HG03196 (cell line): ENCODE data around the gene GRIK3.
"Not testable (repeated sequence)": the region's sequence is repeated elsewhere in the genome, so short reads cannot be mapped to it uniquely, and the experiment has no call there.

Source experiments
- ATAC-seq: cut with Tn5 transposase; IDR thresholded peaks from one replicate; pipeline ENCODE4 v1.9.1; 2021; ENCODE audit not compliant: unreplicated experiment

Gene GRIK3

DNA sequence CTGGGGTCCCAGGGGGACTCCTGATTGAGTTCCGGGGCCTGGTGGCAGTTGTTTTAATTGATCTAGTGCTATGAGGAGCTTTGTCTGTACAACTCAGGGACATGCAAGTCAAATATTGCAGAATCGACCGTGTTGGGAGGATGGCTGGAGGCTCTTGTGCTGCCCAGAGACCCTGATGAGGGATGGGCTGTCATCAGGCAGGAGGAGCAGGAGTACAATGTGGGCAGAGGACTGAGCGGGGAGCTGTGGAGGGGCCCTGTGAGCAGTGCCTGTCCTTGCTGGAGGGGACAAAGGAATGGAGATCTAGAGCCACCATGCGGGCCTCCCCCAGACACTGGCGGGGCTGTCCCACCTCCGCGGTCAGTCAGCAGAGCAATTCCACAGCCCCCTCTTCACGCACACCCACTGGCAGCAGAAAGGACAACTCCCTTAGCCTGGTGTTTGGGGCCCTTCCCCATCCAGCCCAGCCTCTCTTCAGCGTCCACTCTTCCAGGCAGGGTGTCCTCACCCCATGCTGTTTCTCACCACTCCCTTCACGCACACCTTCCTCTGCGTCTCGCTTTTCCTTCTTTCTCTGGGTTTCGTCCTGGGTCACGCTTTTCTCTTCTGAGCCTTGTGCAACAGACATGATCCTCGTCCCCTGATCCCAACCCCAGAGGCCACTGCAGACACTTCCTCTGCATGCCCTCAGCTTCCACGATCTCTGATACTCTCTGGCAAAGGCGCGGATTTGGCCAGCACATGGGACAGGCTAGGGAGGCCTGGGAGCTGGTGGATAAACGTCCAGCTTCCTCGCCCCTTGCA lies 122.6 kb downstream of the GRIK3 start:
- ATAC-seq = no peak

DNA sequence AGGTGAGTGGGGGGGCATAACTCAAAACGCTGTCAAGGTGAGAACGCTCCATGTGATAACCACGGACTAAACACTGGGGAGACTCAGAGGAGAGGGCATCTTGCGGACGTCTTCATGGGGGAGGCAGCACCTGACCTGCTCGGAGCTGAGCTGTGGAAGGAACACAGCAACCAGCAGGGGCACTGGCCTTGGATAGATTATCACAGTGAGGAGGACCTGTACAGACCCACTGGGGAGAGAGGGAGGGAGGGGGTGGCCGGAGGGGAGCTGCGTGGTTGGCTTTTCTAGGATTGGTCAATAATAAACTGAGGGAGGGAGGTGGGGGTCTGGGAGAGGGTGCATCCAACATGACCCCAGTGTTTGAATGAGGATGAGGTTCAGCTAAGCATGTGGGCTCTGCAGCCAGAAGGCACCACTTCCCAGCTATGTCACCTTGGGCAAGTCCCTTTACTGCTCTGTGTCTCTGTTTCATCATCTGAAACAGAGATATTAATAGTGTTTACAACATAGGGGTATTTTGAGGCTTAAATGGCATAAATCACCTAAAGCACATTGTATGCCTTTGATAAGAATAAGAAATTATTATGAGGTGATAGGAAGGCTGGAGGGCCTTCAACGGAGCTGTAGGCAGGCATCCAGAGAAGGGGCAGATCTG lies 123.3 kb downstream of the GRIK3 start:
- ATAC-seq = no peak

DNA sequence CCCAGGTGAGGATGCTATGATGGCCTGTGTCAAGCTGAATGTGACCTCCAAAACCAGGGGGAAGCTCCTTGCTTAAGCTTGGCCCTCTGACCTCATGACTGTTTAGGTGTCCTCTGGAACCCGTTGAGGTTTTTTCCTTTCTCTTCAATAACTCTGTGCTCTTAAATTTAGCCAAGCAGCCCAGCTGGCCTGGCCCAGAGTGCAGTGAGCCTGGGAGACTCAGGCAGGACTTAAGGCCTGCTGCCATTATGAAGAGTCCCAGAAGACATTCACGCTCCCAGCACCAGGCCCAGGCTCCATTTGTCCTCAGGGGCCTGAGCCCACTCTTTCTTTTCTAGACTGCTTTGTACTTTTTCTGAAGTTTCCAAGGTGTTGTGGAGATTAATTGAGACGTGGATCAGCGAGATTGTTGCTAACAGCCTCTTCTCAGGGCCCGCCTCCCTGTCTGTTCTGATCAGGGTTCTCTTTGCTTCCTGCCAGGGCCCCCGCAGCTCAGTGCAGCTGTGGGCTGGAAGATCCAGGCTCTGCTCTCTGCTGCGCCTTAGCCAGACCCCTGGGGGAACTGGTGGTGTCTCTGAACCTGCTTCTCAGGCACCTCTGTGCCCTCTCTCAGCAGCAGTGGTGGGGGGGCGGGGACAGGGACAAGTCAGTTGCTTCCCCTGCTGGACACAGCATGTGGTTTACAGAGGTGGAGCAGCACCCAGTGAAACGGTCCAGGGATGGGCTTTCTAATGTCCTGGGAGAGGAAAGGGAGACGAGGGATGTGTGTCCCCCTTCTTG lies 124.2 kb downstream of the GRIK3 start:
- no peak for ATAC-seq

- not testable (repeated sequence) for ATAC-seq
Measured at GRCh38 chr1:36909359-36909758, 125.0 kb downstream of the GRIK3 start.

GRCh38 chr1:36908096-36908495 lies 126.2 kb downstream of the GRIK3 start:
- ATAC-seq = no peak

DNA sequence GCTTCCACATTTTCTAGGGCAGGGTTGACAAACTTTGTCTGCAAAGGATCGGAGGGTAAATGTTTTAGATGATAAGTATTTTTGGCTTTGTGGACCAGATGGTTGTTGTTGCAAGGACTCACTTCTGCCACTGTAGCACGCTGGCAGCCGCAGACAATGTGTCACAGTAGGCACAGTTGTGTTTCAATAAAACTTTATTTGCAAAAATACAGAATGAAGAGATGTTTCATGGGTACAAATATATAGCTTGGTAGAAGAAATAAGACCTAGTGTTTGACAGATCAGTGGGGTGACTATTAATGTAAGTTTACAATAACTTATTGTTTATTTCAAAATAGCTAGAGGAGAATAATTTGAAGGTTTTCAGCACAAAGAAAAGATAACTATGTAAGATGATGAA lies 127.8 kb downstream of the GRIK3 start:
- ATAC-seq = no peak

DNA sequence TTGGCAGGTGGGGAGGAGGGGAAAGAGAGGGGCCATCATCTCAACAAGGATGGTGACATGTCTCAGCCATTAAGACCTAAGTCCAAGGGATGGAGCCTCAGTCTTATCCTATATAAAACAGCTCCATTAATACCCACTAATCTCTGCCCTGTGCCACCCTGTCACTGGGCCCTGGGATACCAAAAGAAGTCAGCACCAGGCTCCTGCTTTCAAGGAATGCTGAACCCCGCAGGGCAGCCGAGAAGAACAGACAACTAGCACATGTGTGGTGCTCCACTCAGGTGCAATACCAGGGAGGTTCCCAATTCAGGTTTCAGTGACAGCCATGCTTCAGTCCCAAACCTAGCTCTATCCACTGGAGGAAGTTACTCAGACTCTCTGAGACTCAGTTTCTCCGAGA lies 128.4 kb downstream of the GRIK3 start:
- ATAC-seq = no peak

GRCh38 chr1:36900128-36900527 lies 134.2 kb downstream of the GRIK3 start:
- no peak for ATAC-seq

DNA sequence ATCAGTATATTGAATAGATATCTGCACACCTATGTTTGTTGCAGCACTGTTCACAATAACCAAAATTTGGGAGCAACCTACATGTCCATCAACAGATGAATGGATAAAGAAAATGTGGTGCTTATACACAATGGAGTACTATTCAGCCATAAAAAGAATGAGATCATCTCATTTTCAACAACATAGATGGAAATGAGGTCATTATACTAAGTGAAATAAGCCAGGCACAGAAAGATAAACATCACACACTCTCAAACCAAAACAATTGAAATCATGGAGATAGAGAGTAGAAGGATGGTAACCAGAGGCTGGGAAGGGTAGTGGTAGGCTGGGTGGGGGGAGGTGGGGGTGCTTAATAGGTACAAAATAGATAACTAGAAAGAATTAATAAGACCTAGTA lies 136.5 kb downstream of the GRIK3 start:
- ATAC-seq = not testable (repeated sequence)

DNA sequence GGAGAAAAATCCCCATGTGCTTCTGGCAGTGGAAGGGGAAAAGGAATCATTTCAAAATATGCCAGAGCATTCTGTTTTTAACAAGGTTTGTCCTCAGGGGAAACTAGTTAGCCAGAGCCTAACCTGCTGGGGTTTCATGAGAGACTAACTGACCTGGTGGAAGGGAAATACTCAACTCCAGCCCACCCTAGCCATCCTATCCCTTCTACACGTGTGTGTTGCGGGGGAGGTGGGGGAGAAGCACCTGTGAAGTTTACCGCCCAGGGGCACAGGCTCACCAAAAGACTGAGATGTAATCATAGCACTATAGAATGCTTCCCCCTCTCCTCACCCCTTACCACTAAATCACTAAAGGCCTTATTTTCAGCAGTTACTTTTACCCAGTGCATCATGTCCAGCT lies 139.5 kb downstream of the GRIK3 start:
- ATAC-seq = no peak

DNA sequence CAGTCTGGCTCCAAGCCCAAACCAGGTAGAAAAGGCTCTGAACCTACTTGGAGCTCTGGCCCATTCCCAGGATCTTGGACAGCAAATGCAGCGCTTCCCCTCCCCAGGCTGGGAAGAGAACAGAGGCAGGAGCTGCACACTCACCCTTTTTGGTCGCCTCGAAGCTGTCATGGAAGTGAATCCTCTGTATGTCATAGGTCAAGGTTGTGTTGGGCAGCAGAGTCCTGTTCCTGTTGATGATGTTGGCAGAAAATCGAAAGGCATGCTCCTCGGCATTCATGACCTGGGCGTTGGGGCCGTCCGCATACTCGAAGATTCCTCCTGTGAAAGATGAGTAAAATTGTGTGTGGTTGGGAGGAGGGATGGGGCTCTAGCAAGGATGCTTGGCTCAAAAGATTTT lies 143.5 kb downstream of the GRIK3 start:
- no peak for ATAC-seq

GRCh38 chr1:36889478-36890226 lies 144.7 kb downstream of the GRIK3 start:
- no peak for ATAC-seq

- no peak for ATAC-seq
Measured at GRCh38 chr1:36888811-36889477, 145.4 kb downstream of the GRIK3 start.

DNA sequence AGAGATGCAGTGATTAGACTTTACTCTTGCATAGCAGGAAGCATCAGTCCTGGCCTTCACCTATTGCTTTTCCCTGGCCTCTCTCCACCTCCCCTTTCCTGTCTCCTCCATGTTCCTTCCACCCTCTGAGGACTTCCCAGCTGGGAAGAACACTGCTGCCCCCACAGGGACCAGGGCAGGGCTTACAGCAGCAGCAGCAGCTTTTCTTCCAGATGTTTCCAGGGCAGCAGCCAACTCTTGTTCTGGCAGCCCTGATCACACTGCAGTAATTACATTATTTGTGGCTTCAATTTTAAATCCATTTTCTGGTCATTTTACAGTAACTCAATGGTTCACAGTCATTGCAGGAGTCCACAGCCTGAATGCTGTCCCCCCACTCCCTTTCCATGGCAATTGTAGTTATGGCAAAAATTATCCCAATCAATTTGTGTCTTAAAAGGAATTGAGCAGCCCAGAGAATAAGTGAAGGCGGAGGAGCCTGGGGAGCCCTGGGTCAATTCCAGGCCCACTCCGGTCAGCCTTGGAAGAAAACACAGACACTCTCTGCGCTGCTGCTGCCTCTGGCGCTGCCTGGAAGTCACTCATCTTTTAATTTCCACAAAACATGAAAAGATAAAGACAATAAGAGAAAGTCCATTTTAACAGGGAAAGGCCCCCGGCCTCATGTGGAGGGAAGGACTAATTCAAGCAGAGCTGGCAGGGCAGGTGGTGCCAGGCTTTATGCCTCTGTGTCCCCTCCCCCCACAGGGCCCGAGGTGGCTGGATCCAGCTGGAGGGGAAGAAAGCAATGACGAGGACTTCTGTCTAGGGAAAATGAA lies 148.6 kb downstream of the GRIK3 start:
- no peak for ATAC-seq

DNA sequence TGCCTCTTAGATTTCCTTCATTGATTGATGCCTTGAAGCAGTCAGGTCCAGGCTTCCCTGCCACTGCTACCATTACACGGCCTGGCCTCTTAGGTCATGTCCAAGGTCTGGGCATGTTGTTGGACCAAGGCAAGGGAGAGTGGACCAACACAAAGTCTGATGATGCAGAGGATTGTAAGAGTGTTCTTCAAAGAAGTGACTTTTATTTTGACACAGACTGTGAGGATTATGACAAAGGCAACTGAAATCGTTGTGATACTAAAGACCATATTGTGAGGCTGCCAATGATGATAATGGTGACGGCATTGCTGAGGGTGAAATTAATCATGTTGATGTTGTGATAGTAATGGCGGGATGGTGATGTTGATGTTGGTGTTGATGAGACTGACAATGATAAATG lies 149.5 kb downstream of the GRIK3 start:
- no peak for ATAC-seq

DNA sequence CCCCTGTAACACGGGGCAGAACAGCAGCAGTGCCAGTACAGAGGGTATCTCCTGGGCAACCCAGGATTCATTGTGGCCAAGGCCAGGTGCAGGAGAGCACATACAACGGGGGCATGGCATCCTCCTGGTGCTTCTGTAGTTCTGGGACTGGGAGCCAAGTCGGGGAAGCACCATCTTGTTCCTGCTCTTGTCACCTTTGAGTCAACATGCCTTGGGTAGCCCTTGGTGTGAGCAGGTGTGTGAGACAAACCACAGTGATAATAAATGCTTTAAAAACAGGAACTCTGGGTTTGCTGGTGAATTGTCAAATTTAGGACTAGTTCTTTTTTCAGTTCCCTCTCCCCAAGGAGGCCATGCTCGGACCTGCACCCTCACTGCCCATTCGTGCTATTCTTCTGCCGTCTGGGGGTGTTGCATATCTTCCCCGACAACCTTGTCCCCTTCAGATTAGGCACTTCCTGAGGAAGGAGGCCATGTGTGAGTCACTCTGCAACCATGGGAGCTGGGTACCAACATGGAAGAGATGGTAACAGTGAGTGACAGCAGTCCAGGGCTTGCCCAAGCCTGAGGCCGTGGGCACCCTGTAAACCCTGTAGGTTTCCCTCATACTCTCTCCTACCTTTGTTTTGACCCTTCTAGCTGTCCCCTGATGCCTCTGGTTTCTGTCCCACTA lies 150.2 kb downstream of the GRIK3 start:
- no peak for ATAC-seq

DNA sequence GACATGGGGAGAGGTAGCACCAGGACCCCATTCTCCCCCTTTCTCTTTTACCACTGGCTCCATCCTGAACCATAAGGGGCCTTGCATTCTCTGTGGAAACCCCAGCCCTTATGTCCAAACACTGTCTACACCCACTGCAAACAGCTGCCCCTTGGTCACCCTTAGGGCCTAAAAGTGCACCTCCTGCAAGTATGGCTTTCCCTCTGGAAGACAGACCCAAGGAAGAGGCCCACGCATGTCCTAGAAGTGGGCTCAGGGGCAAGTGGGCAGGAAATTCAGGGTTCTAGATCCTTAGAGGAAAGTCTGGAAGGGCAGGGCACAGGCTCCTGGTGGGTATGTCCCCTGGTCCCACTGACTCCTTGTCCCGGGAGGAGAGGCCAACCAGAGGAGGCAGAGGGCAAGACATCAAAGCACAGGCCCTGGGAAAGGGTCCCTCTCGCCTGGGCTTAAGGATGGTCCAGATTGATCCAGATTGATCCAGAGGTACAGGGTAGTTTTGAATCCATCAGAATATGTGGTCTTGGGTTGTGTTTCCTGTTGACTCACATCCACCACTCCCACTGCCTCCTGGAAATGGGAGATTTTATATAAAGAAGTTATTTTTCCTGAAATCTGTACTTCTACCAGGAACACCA lies 150.9 kb downstream of the GRIK3 start:
- ATAC-seq = no peak

DNA sequence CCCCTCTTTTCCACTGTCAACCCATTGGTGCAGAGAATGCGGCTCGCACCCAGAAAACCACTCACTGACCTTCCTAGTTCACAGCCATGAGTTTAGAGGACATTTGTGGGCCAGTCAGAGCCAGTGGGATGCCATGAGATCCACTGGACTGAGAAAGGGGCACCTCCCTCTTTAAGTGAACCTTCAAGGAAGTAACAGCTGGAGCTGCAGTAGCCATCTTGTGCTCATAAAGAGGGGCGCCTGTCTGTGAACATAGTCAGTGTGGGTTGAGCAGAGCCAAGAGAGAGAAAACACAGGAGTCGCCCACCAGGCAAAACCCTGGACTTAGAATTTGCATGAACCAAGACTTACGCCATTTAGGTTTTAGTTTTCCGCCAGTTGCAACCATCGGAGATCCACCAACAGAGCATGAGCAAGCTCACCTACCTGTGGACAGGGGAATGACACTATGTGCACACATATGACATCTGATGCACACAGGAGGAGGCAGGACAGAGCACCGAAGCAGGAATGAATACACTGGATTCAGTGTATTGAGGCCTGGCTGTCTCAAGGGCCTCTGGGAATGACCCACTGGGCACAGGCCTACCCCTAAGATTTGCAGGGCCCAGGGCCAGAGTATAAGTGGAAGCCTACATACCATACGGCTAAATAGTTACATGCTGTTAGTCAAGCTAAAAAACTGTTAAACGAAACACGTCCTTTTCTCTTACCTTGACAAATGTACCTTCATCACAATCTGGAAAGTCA lies 151.6 kb downstream of the GRIK3 start:
- ATAC-seq = no peak
